Stimulated activated naive CD4-positive, alpha-beta T cell (primary cell): ENCODE results near the gene CAMK2B.

Source experiments
- DNase-seq, 6 experiments: peaks; one replicate each; lab custom pipeline; 2025; lab: John Stamatoyannopoulos, UW

CAMK2B gene

DNA sequence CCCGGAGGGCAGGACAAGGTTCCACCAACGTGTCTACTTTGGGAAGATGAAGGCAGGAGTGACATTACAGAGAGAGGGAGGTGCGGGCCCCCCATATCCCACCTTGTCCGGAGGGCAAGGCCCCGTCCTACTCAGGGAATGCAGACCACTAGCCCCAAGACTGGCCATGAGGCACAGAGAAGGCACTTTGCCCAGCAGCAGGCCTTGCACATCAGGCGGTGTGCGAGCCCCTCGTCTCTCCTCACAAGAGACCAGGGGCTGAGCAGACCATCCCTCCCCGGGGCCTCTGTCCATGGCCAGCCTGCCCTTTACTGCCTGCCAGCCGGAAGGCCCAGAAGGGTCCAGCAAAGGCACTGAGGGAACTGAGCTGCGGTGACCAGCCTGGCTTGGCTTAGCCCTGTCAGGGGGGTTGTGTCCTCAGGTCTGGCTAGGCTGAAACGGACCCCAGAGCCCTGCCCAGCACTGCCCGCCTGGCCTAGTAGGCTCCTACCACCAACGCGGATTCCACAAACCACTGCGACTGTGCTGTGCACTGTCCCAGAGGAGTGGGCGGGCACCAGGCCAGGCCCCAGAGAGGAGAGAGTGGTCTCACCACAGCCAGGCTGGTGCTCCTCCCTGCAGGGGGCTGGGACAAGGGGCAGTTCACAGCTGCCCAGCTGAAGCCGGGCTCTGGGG, 16.7 kb downstream of the CAMK2B start:
- DNase-seq = no peak

DNA sequence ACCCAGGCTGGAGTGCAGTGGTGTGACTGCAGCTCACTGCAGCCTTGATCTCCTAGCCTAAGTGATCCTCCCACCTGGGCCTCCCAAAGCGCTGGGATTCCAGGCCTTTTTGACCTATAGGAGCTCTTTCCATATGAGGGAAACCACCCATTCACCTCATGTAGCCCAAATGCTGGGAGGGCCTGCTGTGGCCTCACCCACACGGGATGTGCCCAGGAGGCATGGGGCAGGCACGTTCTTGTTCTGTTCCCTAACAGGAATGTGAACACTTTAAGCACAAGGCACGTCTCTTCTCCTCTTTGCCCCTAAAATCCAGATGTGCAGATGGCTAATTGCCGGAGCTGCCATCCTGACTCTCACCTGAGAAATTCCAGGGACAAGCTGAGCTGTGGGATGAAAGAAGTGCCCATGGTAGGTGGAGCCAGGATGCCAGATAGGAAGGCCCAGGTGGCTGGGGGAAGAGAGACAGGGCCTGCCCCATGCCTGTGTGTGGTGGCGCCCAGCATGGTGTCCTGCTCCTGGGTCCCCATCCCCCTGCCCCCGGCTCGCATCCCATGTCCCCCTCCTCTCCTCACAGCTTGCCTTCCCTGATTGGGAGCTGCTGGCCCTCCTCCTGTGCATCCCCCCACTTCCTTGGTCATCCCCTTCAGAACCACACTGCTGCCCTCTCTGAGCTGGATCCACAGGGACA, 17.3 kb downstream of the CAMK2B start:
- DNase-seq = no peak

DNA sequence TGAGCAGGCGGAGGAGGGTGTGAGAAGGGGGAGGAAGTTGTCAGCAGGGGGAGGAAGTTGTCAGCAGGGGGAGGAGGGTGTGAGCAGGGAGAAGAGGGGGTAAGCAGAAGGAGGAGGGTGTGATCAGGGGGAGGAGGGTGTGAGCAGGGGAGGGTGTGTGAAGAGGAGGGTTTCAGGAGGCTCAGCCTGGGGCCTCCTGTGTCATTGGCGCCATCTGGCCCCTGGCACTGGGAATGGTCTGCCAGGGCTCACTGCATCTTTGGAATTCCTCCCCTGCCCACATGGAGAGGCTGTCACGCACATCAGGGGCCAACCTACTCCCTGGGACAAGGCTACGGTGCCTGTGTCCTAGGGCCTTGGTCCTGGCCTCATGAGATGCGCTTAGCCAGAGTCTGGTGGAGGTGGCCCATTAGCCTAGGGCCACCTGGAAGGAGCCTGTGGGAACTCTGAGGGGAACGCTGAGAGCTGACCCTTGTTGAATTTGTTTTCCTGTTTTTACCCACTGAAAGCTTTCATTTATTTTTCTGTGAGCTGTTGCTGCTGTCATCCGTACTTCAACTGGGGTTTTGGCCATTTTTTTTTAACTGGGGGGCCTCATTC, 18.0 kb downstream of the CAMK2B start:
- DNase-seq = no peak

DNA sequence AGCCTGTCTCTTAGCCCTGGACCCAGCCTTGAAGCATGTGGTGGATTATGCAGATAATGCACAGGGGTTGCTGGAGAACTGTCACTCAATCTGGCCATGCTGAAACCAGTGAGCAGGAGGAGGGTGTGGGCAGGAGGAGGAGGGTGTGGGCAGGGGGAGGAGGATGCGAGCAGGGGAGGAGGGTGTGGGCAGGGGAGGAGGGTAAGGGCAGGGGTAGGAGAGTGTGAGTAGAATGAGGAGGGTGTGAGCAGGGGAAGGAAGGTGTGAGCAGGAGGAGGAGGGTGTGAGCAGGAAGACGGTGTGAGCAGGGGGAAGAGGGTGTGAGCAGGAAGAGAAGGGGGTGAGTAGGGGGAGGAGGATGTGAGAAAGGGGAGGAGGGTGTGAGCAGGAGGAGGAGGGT, 18.8 kb downstream of the CAMK2B start:
- DNase-seq = no peak

DNA sequence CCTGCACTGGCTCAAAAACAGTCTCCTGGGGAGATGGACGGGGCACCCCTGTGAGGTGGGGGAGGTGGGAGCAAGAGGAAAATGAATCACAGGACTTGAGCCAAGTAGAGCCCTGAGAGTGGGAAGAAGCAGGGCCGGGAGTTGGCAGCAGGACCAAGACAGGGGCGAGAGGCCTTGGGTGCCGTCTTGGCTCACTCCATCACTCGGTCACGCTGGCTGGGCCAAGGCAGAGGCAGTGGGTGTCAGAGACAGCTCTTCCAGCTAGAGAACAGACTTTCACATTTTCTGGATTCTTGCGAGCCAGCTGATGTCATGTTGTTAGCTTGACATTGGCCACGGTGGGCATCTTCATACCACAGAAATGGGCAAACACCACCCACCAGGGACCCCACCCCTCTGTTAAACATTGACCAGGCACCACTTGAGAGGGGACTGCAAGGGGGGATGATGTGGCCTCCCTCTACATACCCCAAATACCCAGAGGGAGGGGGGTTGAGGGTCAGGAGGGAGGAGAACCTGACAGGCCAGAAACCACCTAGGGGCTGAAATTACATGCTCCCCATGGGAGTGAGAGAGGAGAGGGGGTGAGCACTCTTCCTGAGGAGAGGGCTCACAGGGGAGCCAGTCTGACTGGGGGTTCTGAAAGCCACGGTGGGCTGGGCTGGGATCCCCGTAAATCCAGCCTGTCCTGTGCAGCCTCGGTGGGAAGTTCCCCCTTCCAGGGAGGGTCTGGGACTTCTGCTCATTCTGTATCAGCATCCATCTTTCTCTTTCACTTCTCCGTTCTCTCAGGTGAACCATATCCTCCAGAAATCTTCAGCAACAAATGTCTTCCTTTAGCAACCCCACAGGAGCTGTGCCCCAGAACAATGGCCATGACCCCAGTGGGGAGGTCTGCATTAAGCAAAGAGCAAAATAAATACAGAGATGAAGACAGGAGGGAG, 19.6 kb downstream of the CAMK2B start:
- DNase-seq = no peak

DNA sequence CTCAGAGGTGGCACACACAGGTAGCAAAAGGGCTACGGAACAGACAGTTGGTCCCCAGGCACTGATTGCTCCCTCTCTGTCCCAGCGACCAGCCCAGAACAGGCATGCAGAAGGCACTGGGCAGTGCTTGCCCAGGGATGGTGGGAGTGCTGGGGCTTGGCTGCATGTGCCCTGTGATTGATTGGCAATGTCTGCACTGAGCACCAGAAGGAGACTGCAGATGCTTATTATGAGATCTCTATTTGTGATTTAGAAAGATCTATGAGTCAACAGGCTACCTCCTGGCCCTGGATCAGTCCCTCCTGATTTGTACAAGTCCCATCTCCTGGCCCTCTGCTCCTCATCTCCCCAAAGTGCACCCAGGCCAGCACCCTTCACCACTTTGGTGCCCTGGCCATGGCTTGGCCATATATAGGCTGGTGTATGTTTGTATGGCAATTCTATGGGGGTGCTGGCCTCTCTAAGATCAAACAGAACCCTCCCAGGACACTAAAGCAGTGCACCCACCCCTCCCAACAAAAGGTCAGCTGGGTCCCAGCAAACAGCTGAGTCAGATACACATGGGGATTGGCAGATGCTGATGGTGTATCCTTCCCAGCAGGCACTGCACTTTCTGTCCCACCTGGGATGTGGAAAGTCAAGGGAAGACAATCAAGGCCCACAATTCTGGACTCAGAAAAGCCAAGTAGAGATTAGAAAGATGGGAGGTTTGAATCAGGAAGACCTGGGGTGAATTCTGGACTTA, 30.9 kb downstream of the CAMK2B start:
- no peak for DNase-seq

DNA sequence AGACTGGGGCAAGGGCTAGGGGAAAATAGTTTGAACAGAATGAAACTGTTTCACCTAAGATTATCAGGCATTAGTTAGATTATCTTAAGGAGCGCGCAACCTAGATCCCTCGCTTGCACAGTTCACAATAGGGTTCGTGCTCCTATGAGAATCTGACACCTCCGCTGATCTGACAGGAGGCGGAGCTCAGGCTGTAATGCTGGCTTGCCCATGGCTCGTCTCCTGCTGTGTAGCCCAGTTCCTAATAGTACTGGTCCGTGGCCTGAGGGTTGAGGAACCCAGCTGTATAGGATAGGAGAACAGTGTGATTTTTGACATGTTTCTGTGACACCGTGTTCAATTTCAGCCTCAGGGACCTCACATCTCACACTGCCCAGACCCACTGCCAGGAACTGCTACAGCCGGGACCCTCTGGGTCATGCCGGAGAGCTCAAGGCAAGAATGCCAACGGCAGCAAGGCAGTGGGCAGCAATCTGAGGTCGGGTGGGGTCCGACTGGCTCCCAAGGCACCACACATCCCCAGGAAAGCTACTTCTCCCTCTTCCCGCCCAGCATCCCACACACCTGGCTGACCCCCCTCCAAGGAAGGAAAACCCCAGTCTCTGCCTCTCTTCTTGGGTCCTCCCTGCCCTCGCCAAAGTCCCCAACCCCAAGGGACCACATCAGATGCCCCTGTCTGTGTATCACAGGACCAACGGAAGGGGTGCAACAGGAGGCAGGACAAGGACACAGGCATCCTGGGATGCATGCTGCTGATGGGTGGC, 31.7 kb downstream of the CAMK2B start:
- DNase-seq = no peak

DNA sequence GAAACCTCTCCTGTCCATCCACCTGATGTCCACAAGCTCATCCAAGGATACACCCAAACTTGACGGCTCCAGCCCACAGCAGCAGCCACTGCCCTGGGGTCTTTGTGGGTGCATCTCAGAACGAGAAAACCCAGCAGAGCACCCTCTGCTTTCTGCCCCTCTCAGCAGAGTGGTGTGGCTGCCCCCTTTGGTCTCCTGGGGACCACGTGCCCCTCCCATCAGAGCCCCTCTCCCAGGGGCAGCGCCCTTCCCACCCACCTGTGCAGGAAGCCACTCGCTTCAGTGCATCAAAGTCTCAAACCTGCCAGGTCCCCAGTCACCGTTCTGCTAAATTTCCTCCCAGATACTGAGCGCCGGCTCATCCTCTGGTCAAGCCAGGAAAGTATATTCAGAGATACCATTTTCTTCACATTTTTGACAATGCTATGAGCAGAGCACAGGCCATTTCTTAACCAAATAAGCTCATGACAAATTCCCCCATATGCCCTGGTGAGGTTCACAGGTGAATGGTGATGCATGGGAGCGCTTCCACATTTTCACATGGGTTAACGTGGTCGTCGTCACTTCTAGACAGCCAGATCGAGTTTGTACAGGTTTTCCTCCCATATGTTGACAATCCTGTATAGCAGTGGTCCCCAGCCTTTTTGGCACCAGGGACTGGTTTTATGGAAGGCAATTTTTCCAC, 32.4 kb downstream of the CAMK2B start:
- no peak for DNase-seq

DNA sequence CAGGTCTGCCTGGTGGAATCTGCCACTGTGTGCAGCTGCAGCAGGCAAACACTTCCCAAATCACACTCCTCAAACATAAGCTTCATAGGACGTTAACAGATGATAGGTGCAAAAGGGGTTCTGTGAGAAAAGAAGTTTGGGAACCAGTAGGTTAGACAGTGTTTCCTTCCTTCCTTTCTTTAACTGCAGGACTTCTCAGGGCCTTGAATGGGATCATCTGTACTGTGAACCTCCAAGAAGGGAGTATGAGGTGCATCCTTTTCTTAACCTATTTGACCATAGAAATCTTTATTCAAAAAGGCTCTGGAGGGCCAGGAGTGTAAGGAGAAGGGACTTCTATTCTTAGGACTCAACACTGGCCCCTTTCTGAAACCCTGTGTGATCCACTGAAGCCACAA, 33.0 kb downstream of the CAMK2B start:
- DNase-seq = no peak

DNA sequence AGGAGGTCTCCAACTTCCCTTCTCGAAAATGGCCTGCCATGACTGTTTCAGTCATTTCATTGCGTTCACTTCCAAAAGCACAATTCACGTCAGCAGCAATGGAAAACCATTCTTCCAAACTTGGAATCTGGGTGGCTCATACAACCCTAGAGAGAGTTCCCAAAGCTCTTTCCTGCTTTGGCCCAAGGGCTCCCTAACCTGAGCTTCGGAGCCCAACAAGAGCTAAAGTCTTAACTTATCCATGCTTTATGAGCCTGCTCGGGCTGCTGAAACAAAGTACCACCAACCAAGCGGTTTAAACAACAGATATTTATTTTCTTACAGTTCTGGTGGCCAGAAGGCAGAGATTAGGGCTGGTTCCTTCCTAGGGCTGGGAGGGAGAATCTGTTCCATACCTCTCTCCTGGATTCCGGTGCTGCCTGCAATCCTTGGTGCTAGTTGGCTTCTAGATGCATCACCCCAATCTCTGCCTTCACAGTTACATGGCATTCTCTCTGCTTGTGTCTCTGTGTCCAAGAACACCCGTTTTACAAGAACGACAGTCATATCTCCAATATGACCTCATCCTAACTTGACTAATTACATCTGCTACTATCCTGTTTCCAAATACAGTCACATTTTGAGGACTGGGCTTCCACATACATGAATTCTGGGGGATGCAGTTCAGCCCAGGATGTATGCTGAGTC, 33.5 kb downstream of the CAMK2B start:
- DNase-seq = no peak

DNA sequence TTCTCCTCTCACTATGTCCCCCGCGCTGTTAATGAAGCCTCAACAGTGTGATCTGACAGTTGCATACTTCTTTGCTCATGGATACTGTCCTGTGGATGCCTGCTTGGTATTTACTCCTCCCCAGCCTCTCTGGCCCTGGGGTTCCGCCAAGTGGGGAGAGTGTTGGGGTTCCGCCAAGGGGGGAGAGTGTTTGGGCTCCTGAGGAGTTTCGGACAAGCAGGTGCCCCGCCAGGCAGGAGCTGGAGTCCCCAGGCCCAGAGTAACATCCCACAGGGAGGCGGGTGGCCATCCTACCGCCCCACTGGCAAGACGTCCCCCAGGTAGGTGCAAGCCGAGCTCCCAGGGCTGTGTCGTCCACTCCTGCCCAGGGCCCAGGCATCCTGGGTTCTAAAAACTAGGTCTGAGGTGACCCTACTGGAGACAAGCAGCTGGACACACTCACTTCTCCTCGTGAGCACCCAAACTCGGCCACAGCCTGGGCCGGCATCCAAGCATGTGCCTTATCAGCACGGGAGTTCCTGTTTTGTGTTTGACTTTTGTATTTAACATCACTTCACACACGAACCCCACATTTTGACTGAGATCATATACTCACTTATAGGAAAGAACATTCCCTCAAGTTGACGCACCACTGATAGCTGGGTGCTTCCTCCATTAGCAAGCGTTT, 34.2 kb downstream of the CAMK2B start:
- DNase-seq = no peak

DNA sequence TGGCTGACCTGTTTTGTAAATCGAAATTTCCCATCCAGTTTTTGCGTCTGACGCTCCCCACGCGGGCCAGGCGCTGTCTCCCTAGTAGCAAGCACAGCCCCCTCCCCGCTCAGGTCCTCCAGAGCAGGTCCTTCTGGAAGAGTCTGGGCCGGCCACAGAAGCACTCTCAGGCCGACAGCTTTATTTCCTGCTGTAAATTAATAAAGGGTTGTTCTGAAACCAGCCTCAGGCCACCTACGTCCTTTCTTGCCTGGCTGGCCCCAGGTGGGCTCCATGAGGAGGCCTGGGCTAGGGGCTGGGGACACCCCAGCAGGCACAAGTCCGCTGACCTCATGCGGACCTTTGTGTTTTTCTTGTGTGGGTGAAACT, 35.2 kb downstream of the CAMK2B start:
- no peak for DNase-seq

DNA sequence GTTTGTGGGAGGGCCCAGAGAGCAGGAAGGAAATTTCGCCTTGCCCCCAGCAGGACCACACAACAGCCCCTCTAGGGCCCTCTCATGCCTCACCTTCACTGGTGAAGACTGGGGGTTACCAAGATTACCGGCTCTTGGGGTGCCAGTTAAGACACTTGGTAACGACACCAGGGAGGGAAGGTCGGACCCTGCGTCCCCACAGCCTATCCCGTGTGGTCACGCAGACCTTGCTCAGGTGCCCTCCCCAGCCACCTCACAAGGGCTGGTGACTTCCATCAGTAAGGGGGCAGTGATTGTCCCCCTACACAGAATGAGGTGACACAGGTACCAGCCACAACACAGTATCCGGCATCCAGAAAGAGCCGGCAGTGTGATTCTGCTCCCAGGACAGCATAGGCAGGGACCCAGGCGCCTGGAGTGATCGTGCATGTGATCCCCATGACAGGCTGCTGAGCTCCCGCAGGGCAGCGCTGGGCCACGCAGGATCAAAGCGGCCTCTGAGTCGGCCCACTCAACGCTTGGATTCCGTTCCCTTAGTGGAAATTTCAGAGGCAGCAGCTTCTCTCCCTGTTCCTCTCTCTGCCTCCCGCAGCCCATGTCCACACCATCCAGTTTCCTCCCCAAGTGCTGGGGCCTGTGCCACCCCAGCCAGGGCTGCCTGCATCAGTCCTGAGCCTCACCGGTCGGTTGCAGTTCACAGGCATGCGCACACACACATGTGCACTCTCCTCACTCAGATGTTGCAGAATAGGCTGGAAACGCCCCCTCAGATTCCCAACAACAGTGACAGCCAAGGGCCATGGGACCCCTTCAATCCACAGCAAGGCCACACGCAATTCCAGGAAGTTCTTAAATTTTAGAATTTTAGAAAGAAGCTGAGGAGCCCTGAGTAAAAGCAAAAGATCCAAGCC, 35.8 kb downstream of the CAMK2B start:
- DNase-seq = no peak

DNA sequence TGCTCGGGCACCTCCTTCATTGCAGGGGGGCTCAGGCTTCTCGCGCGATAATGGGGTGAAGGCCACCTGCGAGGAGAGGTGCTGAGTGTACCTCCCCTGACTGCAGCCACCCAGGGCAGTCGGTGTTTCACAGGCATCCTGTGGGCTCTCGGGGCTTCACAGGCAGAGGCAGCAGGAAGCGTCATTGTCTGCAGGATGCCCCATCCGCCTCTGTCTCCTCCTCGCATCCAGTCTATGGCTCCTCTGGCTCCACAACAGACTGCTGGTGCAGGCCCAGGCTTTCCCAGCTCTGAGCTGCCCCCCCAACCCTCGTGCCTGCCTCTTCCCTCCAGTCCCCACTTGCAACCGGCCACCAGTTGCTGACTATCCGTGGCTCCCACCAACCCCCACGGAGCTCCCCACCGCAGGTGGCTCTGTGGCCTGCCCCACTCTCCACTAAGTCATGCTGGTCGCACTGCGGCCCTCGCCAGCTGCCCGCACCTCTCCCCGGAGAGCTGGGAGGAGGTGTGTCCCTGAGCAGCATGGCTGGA, 36.5 kb downstream of the CAMK2B start:
- DNase-seq = no peak

DNA sequence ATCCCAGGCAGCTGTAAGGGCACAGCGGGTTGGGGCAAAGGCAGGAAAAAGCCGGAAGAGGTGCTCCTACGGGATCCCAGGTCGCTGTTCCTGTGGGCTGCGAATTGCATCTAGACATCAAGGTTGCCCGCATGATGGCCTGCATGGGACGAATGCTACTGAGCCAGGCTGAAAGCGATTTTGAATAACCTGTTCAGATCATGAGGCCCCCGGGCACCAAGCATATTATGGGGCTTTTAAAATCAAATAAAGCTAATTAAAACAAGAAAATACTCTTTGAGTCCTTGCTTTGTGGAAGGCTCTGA, 37.1 kb downstream of the CAMK2B start:
- no peak for DNase-seq

DNA sequence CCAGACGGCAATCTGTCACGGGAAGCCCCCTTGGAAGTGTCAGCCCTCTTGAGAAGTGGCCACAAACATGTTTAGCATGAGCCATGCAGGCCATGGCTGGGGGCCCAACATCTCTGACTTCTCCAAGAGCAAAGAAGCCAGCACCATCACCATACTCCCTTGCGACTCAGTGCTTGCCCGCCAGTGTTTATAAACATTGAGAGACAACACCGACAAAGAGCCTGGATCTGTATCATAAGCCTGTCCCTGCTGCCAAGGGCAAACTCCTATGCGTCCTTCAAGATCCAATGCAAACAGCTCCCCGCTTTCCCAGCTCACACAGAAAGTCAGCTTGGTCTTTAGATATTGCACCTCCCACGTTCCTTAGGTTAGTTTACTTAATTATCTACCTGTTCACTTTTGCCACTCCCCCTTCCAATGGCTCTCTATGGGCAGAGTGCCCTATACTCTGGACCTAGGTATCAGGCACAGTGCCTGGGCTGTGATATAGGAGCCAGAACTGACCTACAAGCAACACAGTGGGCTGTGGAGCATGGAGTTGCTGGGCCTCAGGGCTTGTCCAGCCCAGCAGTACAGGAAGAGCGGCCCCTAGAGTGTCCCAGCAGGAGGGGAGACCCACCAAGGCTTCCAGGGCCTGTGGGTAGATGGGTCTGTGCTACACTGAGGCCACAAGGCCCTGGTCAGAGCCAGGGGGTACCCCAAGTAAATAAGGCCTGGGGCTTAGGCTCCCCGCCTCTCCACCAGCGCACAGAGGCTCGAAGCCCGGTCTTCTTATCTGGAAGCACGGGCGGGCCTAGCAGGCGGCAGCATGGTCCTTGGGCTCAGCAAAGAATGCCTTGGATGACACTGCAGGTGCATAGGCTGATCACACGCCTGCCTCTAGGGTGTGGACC, 37.7 kb downstream of the CAMK2B start:
- no peak for DNase-seq
